Placental epithelial cell (primary cell): Measurements from ENCODE around the gene GDPD3. TPM values are rescaled to one million over a fixed set of nuclear protein-coding genes. Genes with fewer than 3 reads are reported as not detected.

Experiments
- total RNA-seq: library from RNA; depleted of rRNA; stranded (reverse); fragments of >200 nt; gene quantifications from 2 replicates; pipeline ENCODE4 v1.2.3, GENCODE V29; 2012

GDPD3 gene, protein sequence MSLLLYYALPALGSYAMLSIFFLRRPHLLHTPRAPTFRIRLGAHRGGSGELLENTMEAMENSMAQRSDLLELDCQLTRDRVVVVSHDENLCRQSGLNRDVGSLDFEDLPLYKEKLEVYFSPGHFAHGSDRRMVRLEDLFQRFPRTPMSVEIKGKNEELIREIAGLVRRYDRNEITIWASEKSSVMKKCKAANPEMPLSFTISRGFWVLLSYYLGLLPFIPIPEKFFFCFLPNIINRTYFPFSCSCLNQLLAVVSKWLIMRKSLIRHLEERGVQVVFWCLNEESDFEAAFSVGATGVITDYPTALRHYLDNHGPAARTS
- total RNA-seq = 1.1 and 2.7 TPM in 2 replicates

DNA sequence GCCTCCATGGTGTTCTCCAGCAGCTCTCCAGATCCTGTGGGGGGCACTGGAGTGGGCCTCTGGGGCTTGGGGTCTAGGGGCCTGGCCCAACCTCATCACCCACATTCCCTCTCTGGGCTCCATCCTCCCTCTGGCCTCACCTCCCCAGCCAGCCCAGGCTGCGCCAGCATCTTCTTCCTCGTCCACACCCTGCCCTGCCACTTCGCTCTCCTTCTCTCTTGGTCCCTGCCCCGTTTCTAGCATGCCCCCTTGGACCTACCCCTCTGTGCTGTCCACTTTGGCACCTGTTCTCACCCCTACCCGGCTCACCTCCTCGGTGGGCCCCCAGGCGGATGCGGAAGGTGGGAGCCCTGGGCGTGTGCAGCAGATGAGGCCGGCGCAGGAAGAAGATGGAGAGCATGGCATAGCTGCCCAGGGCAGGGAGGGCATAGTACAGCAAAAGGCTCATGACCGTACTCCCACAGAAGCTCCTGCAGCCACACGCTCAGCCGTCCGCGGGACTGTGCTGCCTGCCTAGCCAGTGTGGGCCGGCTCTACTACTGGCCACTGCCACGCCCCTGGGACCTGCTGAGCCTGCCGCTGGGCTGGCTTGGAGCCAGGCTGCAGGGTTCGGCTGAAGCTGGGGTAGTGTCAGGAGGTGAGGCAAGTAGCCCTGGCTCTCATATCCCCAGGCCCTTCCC, at the start of gene GDPD3:
Gene GDPD3 (minus strand): TSS at position 507 of the 680 bp plus-strand sequence. CDS start 59 bp downstream, at position 448.

DNA sequence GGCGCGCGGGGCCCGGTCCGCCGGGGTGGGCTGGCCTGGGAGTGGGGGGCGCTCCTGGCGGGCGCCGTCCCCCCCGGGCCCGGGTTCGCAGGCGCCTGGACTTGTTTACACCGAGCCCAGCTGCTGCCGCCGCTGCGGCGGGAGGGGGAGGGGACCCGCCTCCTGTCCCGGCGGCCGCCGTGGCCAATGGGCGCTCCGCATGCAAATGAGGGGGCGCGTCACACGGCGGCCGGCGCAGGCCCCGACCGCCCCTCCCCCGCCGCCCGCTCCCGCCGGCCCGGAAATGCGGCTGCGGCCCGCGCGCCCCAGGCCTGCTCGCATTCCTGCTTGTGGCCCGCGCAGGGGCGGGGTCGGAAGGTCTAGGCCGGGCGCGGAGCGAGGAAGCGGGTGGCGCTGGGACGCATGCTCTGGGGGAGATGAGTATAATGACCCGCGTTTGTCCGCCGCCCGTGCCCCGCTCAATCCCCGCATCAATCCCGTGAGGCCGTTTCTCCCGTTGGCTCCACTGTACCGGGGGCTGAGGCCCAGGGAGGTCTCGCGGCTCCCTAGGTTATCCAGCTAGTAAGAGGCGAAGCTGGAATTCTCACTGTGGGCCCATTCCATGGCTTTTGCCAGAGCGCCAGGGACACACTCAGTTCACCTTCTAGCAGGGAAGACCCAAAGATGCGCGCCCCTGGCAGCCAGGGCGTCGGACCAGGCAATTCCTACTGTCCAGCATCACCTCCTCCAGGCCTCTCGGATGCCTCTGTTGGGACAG, 17.1 kb downstream of the GDPD3 start, which contains the start of gene YPEL3:
Gene YPEL3 (minus strand): TSS at position 109 of the 757 bp plus-strand sequence. CDS start 731 bp downstream, outside the sequence.

DNA sequence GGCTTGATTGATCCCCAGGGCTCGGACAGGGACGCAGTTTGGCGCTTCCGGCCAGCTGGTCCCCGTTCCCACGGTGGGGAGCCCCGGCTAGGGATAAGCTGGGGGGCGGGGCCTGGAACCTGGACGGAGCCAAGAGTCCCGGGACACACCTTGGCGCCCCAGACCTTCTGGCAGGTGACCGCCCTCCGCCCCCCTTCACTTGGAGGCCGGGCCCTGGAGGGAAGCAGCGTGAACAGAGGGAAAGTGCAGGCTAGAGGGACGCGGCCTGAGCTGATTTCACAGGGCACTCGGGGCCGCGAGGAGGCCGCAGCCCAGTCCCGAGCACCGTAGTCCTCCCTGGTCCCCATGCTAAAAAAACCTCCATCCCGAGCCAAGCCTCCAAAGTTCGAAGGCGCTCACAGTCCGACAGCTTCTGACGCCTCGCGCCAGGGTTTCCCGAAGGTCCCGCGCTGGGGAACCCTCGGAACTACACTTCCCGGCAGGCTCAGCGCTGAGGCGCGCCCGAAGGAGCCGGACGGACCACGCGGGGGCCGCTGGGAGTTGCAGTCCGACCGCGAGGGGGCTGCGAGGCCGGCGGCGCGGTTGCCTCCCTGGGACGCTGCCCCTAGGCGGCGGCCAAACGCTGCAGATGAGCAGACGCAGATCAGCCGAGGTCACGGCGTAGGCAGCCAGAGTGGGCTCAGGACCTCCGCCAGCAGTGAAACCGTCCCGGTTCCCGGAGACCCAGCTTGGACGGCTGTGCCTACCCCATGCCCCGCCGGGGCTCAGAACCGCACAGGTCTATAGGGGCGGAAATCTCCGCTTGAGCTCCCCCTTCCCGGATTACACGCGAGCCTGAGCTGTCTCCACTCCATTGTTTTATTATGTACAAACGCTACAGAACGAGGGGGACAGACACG, 21.6 kb downstream of the GDPD3 start, which contains the start of gene TBX6:
Gene TBX6 (minus strand): TSS at position 451 of the 899 bp plus-strand sequence. CDS start 731 bp downstream, outside the sequence.

DNA sequence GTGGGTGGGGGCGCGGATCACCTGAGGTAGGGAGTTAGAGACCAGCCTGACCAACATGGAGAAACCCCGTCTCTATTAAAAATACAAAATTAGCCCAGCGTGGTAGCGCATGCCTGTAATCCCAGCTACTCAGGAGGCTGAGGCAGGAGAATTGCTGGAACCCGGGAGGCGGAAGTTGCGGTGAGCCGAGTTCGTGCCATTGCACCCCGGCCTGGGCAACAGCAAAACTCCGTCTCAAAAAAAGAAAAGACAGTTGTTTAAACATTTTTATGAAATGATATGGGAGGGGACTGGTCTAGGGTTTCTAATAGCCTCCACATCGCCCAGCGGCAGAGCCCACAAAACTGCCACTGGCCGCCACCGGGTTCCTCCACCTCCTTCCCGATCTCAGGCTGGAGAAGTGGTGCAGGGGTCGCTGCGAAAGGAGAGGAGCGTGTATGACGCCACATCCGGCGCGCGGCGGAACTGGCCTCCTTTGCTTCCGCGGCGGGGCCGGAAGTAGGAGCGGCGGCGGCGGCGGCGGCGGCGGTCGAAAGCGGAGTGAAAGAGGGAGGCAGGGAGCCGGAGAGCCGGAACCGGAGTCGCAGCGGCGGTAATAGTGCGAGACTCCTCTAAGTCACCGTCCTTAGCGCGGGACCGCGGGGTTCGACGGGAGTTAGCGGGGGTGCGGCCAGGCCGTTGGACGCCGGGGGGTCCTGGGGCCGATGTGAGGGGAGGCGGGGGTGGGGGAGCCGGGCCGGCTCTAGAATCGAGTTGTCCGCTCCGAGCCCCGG, 37.6 kb downstream of the GDPD3 start, which contains the start of gene PPP4C:
Gene PPP4C (plus strand): TSS at position 492 of the 773 bp plus-strand sequence. CDS start 384 bp downstream, outside the sequence.

DNA sequence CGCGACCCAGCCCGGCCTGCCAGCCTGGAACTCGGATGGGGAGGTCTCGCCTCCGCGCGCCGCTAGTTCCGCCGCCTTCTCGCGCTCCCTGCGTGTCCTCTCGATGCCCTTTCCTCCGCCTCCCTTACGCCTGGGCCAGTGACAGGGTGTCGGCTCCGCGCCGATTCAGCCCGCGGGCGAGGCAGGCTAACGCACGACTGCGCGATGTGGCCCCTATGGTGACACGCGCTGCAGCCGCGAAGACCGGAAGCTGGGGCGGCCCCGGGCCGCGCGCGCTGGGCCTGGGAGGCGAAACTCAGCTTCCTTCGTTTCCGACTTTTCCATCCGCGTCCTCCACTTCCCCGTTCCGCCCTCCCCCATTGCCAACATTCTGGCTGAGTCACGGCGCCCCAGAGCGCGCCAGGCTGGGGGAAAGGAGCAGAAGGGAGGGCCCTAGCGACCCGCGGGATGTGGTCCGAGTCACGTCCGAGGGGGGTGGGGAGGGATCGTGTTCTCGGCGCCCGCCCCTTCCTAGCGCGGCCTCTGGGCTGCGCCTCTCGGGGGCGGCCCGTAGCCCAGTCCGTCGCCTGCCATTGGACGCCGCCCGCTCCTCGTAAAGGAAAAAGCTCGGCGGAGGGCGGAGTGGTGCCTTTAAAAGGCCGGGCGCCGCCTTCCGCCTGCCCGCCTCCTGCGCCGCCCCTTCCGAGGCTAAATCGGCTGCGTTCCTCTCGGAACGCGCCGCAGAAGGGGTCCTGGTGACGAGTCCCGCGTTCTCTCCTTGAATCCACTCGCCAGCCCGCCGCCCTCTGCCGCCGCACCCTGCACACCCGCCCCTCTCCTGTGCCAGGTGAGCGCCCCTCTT, 48.0 kb downstream of the GDPD3 start, which contains the start of gene ALDOA:
Gene ALDOA (plus strand): TSS at position 659 of the 841 bp plus-strand sequence. CDS start 1,138 bp downstream, outside the sequence.

Other genes with a start within 250 kb of the GDPD3 start
- gene SEZ6L2, start 214.0 kb downstream of the GDPD3 start, total RNA-seq = 1.2 and 2.7 TPM in 2 replicates
- 0.79 TPM in 1 of 2 replicates, not detected in the other for gene ASPHD1, start 213.0 kb downstream of the GDPD3 start, total RNA-seq
- gene KCTD13, start 187.3 kb downstream of the GDPD3 start, total RNA-seq = 13.0 and 15.7 TPM in 2 replicates
- gene TMEM219, start 151.5 kb downstream of the GDPD3 start, total RNA-seq = 65.6 and 66.7 TPM in 2 replicates
- gene TAOK2, start 139.7 kb downstream of the GDPD3 start, total RNA-seq = 65.2 and 74.3 TPM in 2 replicates
- gene HIRIP3, start 117.9 kb downstream of the GDPD3 start, total RNA-seq = 9.8 and 10.5 TPM in 2 replicates
- 34.9 and 52.2 TPM in 2 replicates for gene INO80E, start 117.3 kb downstream of the GDPD3 start, total RNA-seq
- not detected in 2 replicates for gene DOC2A, start 102.5 kb downstream of the GDPD3 start, total RNA-seq
- gene C16orf92, start 90.3 kb downstream of the GDPD3 start, total RNA-seq = not detected in 2 replicates
- gene TLCD3B, start 82.3 kb downstream of the GDPD3 start, total RNA-seq = not detected in 2 replicates
- 572 and 1,018 TPM in 2 replicates for gene ALDOA, start 47.8 kb downstream of the GDPD3 start, total RNA-seq
- 273 and 323 TPM in 2 replicates for gene PPP4C, start 37.5 kb downstream of the GDPD3 start, total RNA-seq
- 1.6 and 4.7 TPM in 2 replicates for gene TBX6, start 21.6 kb downstream of the GDPD3 start, total RNA-seq
- gene YPEL3, start 17.3 kb downstream of the GDPD3 start, total RNA-seq = 44.5 and 59.7 TPM in 2 replicates
- gene MAPK3, start 9.7 kb upstream of the GDPD3 start, total RNA-seq = 36.5 and 36.7 TPM in 2 replicates
- gene CORO1A, start 70.1 kb upstream of the GDPD3 start, total RNA-seq = 5.1 and 5.7 TPM in 2 replicates
- 42.0 and 117 TPM in 2 replicates for gene BOLA2B, start 80.1 kb upstream of the GDPD3 start, total RNA-seq
- 21.9 and 46.3 TPM in 2 replicates for gene SLX1A, start 80.3 kb upstream of the GDPD3 start, total RNA-seq
- 4.1 and 4.7 TPM in 2 replicates for gene SULT1A3, start 85.7 kb upstream of the GDPD3 start, total RNA-seq
- 0.33 and 0.39 TPM in 2 replicates for gene NPIPB13, start 134.9 kb upstream of the GDPD3 start, total RNA-seq
- gene CD2BP2, start 241.8 kb upstream of the GDPD3 start, total RNA-seq = 37.5 and 38.1 TPM in 2 replicates